Naive B cell (primary cell): Measurements from ENCODE around the gene ARPC2. TPM values are rescaled to one million over a fixed set of nuclear protein-coding genes. Genes with fewer than 3 reads are reported as not detected.
A peak's percentile ranks its signal among the peaks of the same experiment; 100 is the strongest.
"Not testable (repeated sequence)": the region's sequence is repeated elsewhere in the genome, so short reads cannot be mapped to it uniquely, and the experiment has no call there.

ENCODE experiments used
- ATAC-seq, 2 donors: fragments of 150-1000 bp; cut with Tn5 transposase; 2 replicates each; pipeline ENCODE4 v1.10.0; 2021; ENCODE audit warnings: low read depth in 2 of 2, mild to moderate bottlenecking in 2 of 2, moderate library complexity in 2 of 2
- DNase-seq: peaks from one replicate; pipeline ENCODE4 v3.0.0; 2022
- H3K27ac Mint-ChIP-seq, 6 donors: one replicate each; pipeline ENCODE4 v1.8.0; 2020 to 2022; ENCODE audit warnings: mild to moderate bottlenecking in 6 of 6, mixed read lengths in 6 of 6, moderate library complexity in 5 of 6, inconsistent platforms in 2 of 6
- H3K27me3 Mint-ChIP-seq, 3 donors: one replicate each; pipeline ENCODE4 v1.8.0; 2021 to 2022; ENCODE audit warnings: mixed read lengths in 3 of 3, mild to moderate bottlenecking in 1 of 3
- H3K36me3 Mint-ChIP-seq, 2 donors: one replicate each; pipeline ENCODE4 v1.8.0; 2020 to 2022; ENCODE audit warnings: mixed read lengths in 2 of 2, inconsistent platforms in 1 of 2, mild to moderate bottlenecking in 1 of 2
- H3K4me1 Mint-ChIP-seq, 3 donors: one replicate each; pipeline ENCODE4 v1.8.0; 2020 to 2022; ENCODE audit warnings: mixed read lengths in 3 of 3, inconsistent platforms in 1 of 3, mild to moderate bottlenecking in 1 of 3, moderate library complexity in 1 of 3
- H3K4me3 Mint-ChIP-seq, 8 donors: one replicate each; pipeline ENCODE4 v1.8.0; 2020 to 2022; ENCODE audit warnings: mild to moderate bottlenecking in 8 of 8, mixed read lengths in 8 of 8, moderate library complexity in 8 of 8, inconsistent platforms in 2 of 8
- H3K9me3 Mint-ChIP-seq, 7 donors: one replicate each; pipeline ENCODE4 v1.8.0; 2020 to 2022; ENCODE audit warnings: mixed read lengths in 7 of 7, mild to moderate bottlenecking in 5 of 7, inconsistent platforms in 2 of 7, moderate library complexity in 1 of 7
- polyA plus RNA-seq, 6 donors: library from polyadenylated mRNA; unstranded; fragments of 300-500 nt; fragmentation: Illumina TruSeq; gene quantifications; one replicate each; pipeline ENCODE4 v1.2.3, GENCODE V29; 2021; ENCODE audit warnings: low read depth in 6 of 6

Gene ARPC2
- 1,000 to 10,000 TPM in 1 of 6 donors, 100 to 1,000 TPM in 5; 672 to 1,268 (median 835) TPM for polyA plus RNA-seq

- H3K27me3 Mint-ChIP-seq: no peaks in the 10 kb centered on the region
- peaks cover 0 to 3% of the 10 kb centered on the region in 2 donors for H3K36me3 Mint-ChIP-seq
- peak within 1 kb of the TSS; percentile 85 to 98 (median 96) for H3K4me3 Mint-ChIP-seq
- ATAC-seq (peak; percentile 71 to 74), DNase-seq (peak; percentile 98)
- peaks cover 38 to 46% (median 41%) of the 10 kb centered on the region in 3 donors for H3K4me1 Mint-ChIP-seq
- no peaks in the 10 kb centered on the region for H3K9me3 Mint-ChIP-seq
- peak within 1 kb of the TSS; percentile 97 to 100 (median 99) for H3K27ac Mint-ChIP-seq
These were observed at the start of gene ARPC2 for GRCh38 chr2:218216674-218217359. TSS of gene ARPC2 (plus strand) at chr2:218217189. CDS start at chr2:218217471, 282 bp downstream.

- Mint-ChIP-seq H3K27me3 (peaks cover 22 to 42% (median 35%) of the 10 kb centered on the region in 3 donors), H3K27ac (peak overlapping the region in 1 of 6 donors; percentile 37)
These were observed 49.0 kb upstream of the ARPC2 start for GRCh38 chr2:218168016-218168415.

GRCh38 chr2:218168635-218169462 is 48.1 kb upstream of the ARPC2 start:
- peak; percentile 60 for DNase-seq
- no peak overlapping the region for H3K4me3 Mint-ChIP-seq
- no peaks in the 10 kb centered on the region for H3K9me3 Mint-ChIP-seq
- peaks cover 20 to 35% (median 27%) of the 10 kb centered on the region in 3 donors for H3K27me3 Mint-ChIP-seq
- peak; percentile 82 to 85 for ATAC-seq
- peaks cover 14 to 18% (median 17%) of the 10 kb centered on the region in 3 donors for H3K4me1 Mint-ChIP-seq
- H3K36me3 Mint-ChIP-seq: no peaks in the 10 kb centered on the region
- peak overlapping the region in 1 of 6 donors; percentile 52 for H3K27ac Mint-ChIP-seq

More at GRCh38 chr2:218168016-218168415, 49.0 kb upstream of the ARPC2 start:
- Mint-ChIP-seq H3K4me3 (no peak overlapping the region), H3K36me3 (no peaks in the 10 kb centered on the region), H3K9me3 (no peaks in the 10 kb centered on the region), H3K4me1 (peaks cover 14 to 18% (median 17%) of the 10 kb centered on the region in 3 donors)
- DNase-seq (no peak), ATAC-seq (no peak)

GRCh38 chr2:218169757-218170546 is 47.0 kb upstream of the ARPC2 start:
- no peak overlapping the region for H3K4me3 Mint-ChIP-seq
- H3K27me3 Mint-ChIP-seq: peaks cover 17 to 24% (median 17%) of the 10 kb centered on the region in 3 donors
- no peaks in the 10 kb centered on the region for H3K9me3 Mint-ChIP-seq
- peaks cover 14 to 18% (median 17%) of the 10 kb centered on the region in 3 donors for H3K4me1 Mint-ChIP-seq
- H3K27ac Mint-ChIP-seq: no peak overlapping the region
- no peak for DNase-seq
- no peak for ATAC-seq
- no peaks in the 10 kb centered on the region for H3K36me3 Mint-ChIP-seq

- H3K36me3 Mint-ChIP-seq, ATAC-seq, DNase-seq, H3K9me3 Mint-ChIP-seq, H3K27ac Mint-ChIP-seq, H3K4me3 Mint-ChIP-seq: not testable (repeated sequence)
- H3K4me1 Mint-ChIP-seq: peaks cover 10 to 13% (median 12%) of the 10 kb centered on the region in 3 donors
- peaks cover 17 to 21% (median 17%) of the 10 kb centered on the region in 3 donors for H3K27me3 Mint-ChIP-seq
These were observed 45.2 kb upstream of the ARPC2 start for GRCh38 chr2:218171744-218172143.

- Mint-ChIP-seq H3K27me3 (peaks cover 17 to 24% (median 17%) of the 10 kb centered on the region in 3 donors), H3K27ac (peak overlapping the region in 1 of 6 donors; percentile 63), H3K9me3 (no peaks in the 10 kb centered on the region), H3K4me1 (peaks cover 5 to 7% (median 6%) of the 10 kb centered on the region in 3 donors), H3K36me3 (no peaks in the 10 kb centered on the region), H3K4me3 (no peak overlapping the region)
- DNase-seq (no peak), ATAC-seq (no peak)
These were observed 44.1 kb upstream of the ARPC2 start for GRCh38 chr2:218172845-218173244.

- ATAC-seq (no peak), DNase-seq (no peak)
- no peak overlapping the region for H3K27ac Mint-ChIP-seq
- H3K4me1 Mint-ChIP-seq: no peaks in the 10 kb centered on the region
- H3K36me3 Mint-ChIP-seq: no peaks in the 10 kb centered on the region
- H3K27me3 Mint-ChIP-seq: peaks cover 0 to 18% (median 18%) of the 10 kb centered on the region in 3 donors
- no peaks in the 10 kb centered on the region for H3K9me3 Mint-ChIP-seq
- H3K4me3 Mint-ChIP-seq: no peak overlapping the region
These were observed 37.2 kb upstream of the ARPC2 start for GRCh38 chr2:218179782-218180181.

GRCh38 chr2:218180467-218181114 is 36.4 kb upstream of the ARPC2 start:
- H3K9me3 Mint-ChIP-seq: no peaks in the 10 kb centered on the region
- no peak for ATAC-seq
- DNase-seq: no peak
- H3K27me3 Mint-ChIP-seq: peaks cover 0 to 18% (median 18%) of the 10 kb centered on the region in 3 donors
- no peaks in the 10 kb centered on the region for H3K36me3 Mint-ChIP-seq
- H3K4me1 Mint-ChIP-seq: no peaks in the 10 kb centered on the region
- no peak overlapping the region for H3K4me3 Mint-ChIP-seq
- H3K27ac Mint-ChIP-seq: no peak overlapping the region

- H3K36me3 Mint-ChIP-seq: no peaks in the 10 kb centered on the region
- no peak overlapping the region for H3K4me3 Mint-ChIP-seq
- H3K4me1 Mint-ChIP-seq: peaks cover 7 to 8% (median 7%) of the 10 kb centered on the region in 3 donors
- no peak overlapping the region for H3K27ac Mint-ChIP-seq
- peaks cover 0 to 8% (median 5%) of the 10 kb centered on the region in 3 donors for H3K27me3 Mint-ChIP-seq
- H3K9me3 Mint-ChIP-seq: no peaks in the 10 kb centered on the region
- ATAC-seq (no peak), DNase-seq (no peak)
These were observed 32.7 kb upstream of the ARPC2 start for GRCh38 chr2:218184331-218184730.

- ATAC-seq: peak; percentile 84 to 95
- peaks cover 7 to 8% (median 7%) of the 10 kb centered on the region in 3 donors for H3K4me1 Mint-ChIP-seq
- no peaks in the 10 kb centered on the region for H3K9me3 Mint-ChIP-seq
- H3K4me3 Mint-ChIP-seq: no peak overlapping the region
- H3K36me3 Mint-ChIP-seq: no peaks in the 10 kb centered on the region
- H3K27me3 Mint-ChIP-seq: peaks cover 0 to 8% (median 5%) of the 10 kb centered on the region in 3 donors
- peak overlapping the region in 1 of 6 donors; percentile 23 for H3K27ac Mint-ChIP-seq
- DNase-seq: peak; percentile 66
These were observed 30.6 kb upstream of the ARPC2 start for GRCh38 chr2:218186355-218186766.

- Mint-ChIP-seq H3K4me1 (peaks cover 7 to 8% (median 7%) of the 10 kb centered on the region in 3 donors), H3K27me3 (peaks cover 0 to 8% (median 5%) of the 10 kb centered on the region in 3 donors), H3K4me3 (no peak overlapping the region), H3K9me3 (no peaks in the 10 kb centered on the region), H3K36me3 (no peaks in the 10 kb centered on the region), H3K27ac (no peak overlapping the region)
- ATAC-seq (no peak), DNase-seq (no peak)
These were observed 30.1 kb upstream of the ARPC2 start for GRCh38 chr2:218186876-218187275.

- no peak overlapping the region for H3K4me3 Mint-ChIP-seq
- ATAC-seq (no peak), DNase-seq (no peak)
- no peaks in the 10 kb centered on the region for H3K9me3 Mint-ChIP-seq
- peaks cover 0 to 8% (median 5%) of the 10 kb centered on the region in 3 donors for H3K27me3 Mint-ChIP-seq
- H3K27ac Mint-ChIP-seq: no peak overlapping the region
- H3K36me3 Mint-ChIP-seq: no peaks in the 10 kb centered on the region
- peaks cover 7 to 8% (median 7%) of the 10 kb centered on the region in 3 donors for H3K4me1 Mint-ChIP-seq
These were observed 29.5 kb upstream of the ARPC2 start for GRCh38 chr2:218187296-218188015.
